NCI-H2081 treated with DMSO at 0.1 percent for 48 hours (cell line): Measurements from ENCODE around the gene FUNDC2.

ENCODE experiments used
- DNase-seq: peaks from one replicate; lab custom pipeline; 2025; lab: John Stamatoyannopoulos, UW

FUNDC2 gene

DNA sequence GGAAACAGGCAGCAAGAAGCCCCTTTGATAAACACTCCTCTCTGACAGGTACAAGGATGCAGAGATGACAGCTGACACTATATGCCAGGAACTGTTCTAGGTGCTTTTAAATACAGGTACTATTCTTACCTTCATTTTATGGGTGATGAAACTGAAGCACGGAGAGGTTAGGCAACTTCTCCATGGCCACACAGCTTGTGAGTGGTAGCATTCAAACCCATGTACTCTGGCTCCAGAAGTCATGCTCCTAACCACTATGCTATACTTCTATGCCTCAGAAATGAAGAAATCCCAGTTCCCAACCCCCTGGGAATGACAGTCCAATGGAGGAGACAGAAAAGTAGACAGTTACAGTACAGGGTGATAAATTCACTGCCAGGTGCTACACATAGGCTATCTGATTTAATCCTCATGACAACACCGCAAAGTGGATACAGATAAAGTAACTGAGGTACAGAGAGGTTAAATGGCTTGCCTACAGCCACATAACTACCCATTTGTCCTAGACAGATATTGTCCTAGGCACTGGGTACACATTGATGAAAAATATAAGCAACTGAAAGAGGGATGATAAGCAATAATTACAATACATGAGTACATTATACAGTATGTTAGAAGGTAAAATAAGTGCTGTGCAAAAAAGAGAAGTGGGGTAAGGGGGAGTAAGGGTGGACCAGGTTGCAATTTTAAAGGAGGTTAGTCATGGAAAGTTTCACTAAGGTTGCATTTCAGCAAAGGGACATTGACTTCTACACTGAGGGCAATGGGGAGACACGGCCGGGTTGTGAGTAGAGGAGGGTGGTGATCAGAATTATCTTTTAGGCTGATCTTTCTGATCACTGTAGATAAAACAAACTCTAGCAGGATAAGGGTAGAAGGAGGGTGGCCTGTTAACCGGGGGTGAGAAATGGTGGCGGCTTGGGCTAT lies 2.5 kb upstream of the FUNDC2 start:
- DNase-seq, result no peak

DNA sequence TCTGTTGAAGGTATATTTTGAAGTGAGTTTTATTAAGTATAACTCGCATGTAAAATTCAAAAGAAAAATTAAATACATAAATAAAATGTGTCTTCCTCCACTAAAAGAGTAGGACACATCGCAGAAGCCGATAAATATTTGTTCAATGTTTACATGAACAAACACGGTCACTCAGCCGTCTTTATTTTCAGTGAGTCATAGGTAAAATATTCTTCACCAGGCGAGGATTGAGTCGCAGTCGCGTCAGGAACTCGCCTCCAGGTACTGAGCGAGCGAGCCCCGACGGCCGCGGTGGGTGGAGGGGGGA lies 271 bp upstream of the FUNDC2 start:
- no peak for DNase-seq

GRCh38 chrX:155027509-155028066 lies 944 bp downstream of the FUNDC2 start:
- no peak for DNase-seq

GRCh38 chrX:155028129-155028528 lies 1.5 kb downstream of the FUNDC2 start:
- no peak for DNase-seq

DNA sequence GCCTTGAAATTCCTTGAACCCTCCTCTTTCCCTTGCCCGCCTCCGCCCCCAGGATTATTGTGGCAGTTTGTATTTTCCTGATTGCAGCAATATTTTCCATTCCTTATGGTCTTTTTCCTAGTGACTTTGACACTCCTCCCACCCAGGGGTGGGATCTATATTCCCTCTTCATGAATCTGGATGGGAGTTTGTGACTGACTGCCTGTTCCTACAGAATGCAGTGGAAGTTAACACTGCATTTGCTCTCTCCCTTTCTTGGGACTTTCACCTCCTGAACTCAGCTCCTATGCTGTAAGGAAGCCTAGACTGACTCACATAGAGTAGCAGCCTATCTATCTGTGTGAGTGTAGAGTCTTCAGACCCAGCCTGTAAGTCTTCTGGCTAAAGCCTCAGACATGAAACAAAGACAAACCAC lies 2.2 kb downstream of the FUNDC2 start:
- DNase-seq, result no peak

- no peak for DNase-seq
These were observed 5.0 kb downstream of the FUNDC2 start for GRCh38 chrX:155031657-155032056.

- DNase-seq, result no peak
These were observed 9.0 kb downstream of the FUNDC2 start for GRCh38 chrX:155035688-155036087.

GRCh38 chrX:155046129-155046810 lies 19.6 kb downstream of the FUNDC2 start:
- no peak for DNase-seq

GRCh38 chrX:155046811-155047528 lies 20.3 kb downstream of the FUNDC2 start:
- no peak for DNase-seq

- no peak for DNase-seq
These were observed 22.5 kb downstream of the FUNDC2 start for GRCh38 chrX:155048977-155049619.

DNA sequence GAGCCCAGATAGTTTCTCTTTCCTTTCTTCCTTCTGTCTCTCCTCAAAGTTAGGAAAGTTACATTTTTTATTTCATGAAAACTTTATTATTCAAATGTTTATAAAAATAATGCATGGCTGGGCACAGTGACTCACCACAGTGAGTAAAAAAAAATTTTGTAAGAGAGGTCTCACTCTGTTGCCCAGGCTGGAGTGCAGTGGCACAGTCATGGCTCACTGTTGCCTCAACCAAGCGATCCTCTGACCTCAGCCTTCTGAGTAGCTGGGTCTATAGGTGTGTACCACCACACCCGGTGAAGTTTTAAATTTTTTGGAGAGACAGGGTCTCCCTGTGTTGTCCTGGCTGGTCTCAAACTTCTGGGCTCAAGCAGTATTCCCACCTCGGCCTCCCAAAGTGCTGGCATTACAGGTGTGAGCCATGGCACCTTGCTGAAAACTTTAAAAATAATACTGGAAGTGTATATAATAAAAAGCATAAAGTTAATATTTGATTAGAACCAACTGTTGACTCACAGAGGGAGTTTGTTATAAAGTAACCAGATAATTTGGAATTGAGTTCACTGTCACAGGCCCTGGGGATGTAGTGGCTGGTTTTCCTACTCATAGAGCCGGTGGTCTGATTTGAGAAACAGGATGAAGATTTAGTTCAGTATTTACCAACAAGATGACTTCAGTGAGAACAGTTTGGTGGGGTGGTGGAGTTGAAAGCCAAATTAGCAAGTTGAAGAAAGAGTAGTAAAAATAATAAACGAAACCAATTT lies 26.3 kb downstream of the FUNDC2 start:
- DNase-seq, result no peak

GRCh38 chrX:155053656-155054055 lies 27.0 kb downstream of the FUNDC2 start:
- DNase-seq, result no peak

GRCh38 chrX:155054255-155054654 lies 27.6 kb downstream of the FUNDC2 start:
- no peak for DNase-seq

DNA sequence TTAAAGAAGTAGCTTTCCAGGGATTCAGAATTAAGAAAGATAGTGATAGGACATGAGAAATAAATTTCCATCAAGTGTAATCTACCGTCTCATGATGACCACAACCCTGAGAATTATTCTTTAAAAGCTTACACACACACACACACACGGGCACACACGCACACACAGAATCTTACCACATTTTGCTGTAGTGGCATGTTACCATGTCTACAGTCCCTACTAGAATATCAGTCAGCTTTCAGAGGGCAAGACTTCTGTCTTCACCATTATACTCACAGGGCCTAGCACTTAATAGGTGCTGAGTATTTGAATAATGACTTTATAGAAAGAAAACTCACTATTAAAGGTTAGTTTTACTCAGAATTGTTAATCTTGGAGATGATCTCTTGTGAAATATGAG lies 28.9 kb downstream of the FUNDC2 start:
- DNase-seq, result no peak

GRCh38 chrX:155056471-155056870 lies 29.8 kb downstream of the FUNDC2 start:
- no peak for DNase-seq

GRCh38 chrX:155056877-155057792 lies 30.5 kb downstream of the FUNDC2 start:
- DNase-seq, result no peak

DNA sequence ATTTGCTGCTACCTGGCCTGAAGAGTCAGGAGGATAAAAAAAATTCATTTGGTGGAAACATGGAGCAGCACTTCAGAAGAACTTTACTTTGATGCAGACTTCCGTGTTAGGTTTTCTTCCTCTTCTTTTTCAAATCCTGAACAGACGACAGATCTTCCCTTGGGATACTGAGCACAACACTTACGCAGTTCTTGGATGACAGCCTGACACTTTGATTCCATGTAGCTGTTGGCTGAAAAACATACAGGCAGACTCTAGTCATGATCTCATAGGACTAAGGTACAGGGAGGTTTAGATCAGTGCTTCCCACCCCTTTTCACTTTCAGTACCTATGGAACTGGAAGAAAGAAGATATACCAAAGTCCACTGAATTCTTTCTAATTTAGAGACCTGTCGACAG lies 35.1 kb downstream of the FUNDC2 start:
- DNase-seq, result no peak

- no peak for DNase-seq
These were observed 38.5 kb downstream of the FUNDC2 start for GRCh38 chrX:155065035-155065734.

- no peak for DNase-seq
These were observed 41.5 kb downstream of the FUNDC2 start for GRCh38 chrX:155068165-155068564.

GRCh38 chrX:155069414-155069813 lies 42.8 kb downstream of the FUNDC2 start:
- DNase-seq, result no peak
